Measurements from ENCODE around the gene CSNK2B. TPM values are rescaled to one million over a fixed set of nuclear protein-coding genes. Genes with fewer than 3 reads are reported as not detected.

CSNK2B gene
- polyA plus RNA-seq: 100 to 1,000 TPM; 185 to 231 (median 206) TPM
- long read RNA-seq, donor 1, transcript CSNK2B-203 (7 exons, 948 nt): major isoform, 114 of 160 reads
- long read RNA-seq, donor 1, partial matches to known transcripts: 34 of 160 reads
- long read RNA-seq, donor 1, other reads (novel, unspliced or antisense): 8 of 160 reads
- long read RNA-seq, donor 2, transcript CSNK2B-203 (7 exons, 948 nt): major isoform, 22 of 24 reads
- long read RNA-seq, donor 2, partial matches to known transcripts: 0 of 24 reads
- long read RNA-seq, donor 2, other reads (novel, unspliced or antisense): 0 of 24 reads
- long read RNA-seq, donor 3, transcript CSNK2B-208 (5 exons, 785 nt): minor isoform, 5 of 73 reads
- long read RNA-seq, donor 3, transcript CSNK2B-203 (7 exons, 948 nt): major isoform, 51 of 73 reads
- long read RNA-seq, donor 3, partial matches to known transcripts: 16 of 73 reads
- long read RNA-seq, donor 3, other reads (novel, unspliced or antisense): 0 of 73 reads
- long read RNA-seq, donor 4, partial matches to known transcripts: 0 of 2 reads
- long read RNA-seq, donor 4, other reads (novel, unspliced or antisense): 0 of 2 reads
- long read RNA-seq, donor 5, transcript CSNK2B-203 (7 exons, 948 nt): major isoform, 14 of 16 reads
- long read RNA-seq, donor 5, partial matches to known transcripts: 0 of 16 reads
- long read RNA-seq, donor 5, other reads (novel, unspliced or antisense): 0 of 16 reads
- long read RNA-seq, donor 6, transcript CSNK2B-203 (7 exons, 948 nt): major isoform, 58 of 64 reads
- long read RNA-seq, donor 6, partial matches to known transcripts: 5 of 64 reads
- long read RNA-seq, donor 6, other reads (novel, unspliced or antisense): 0 of 64 reads
- long read RNA-seq, donor 7, transcript CSNK2B-203 (7 exons, 948 nt): major isoform, 140 of 161 reads
- long read RNA-seq, donor 7, partial matches to known transcripts: 11 of 161 reads
- long read RNA-seq, donor 7, other reads (novel, unspliced or antisense): 5 of 161 reads
- long read RNA-seq, donor 8, transcript CSNK2B-203 (7 exons, 948 nt): major isoform, 10 of 10 reads
- long read RNA-seq, donor 8, partial matches to known transcripts: 0 of 10 reads
- long read RNA-seq, donor 8, other reads (novel, unspliced or antisense): 0 of 10 reads
- long read RNA-seq, donor 9, transcript CSNK2B-203 (7 exons, 948 nt): major isoform, 23 of 23 reads
- long read RNA-seq, donor 9, partial matches to known transcripts: 0 of 23 reads
- long read RNA-seq, donor 9, other reads (novel, unspliced or antisense): 0 of 23 reads
- long read RNA-seq, donor 10, transcript CSNK2B-203 (7 exons, 948 nt): major isoform, 55 of 71 reads
- long read RNA-seq, donor 10, partial matches to known transcripts: 13 of 71 reads
- long read RNA-seq, donor 10, other reads (novel, unspliced or antisense): 0 of 71 reads

GRCh38 chr6:31665501-31666336 is at the start of gene CSNK2B:
TSS of gene CSNK2B (plus strand) at chr6:31666080. CDS start at chr6:31666832, 752 bp downstream.
- Histone ChIP-seq H3K27ac (ENCODE audit: low read depth in 1 of 3, low read length in 2 of 3) (peak within 1 kb of the TSS; percentile 79 to 97 (median 94)), H3K4me1 (ENCODE audit: control insufficient read depth in 3 of 3, insufficient read depth in 2 of 3, low read depth in 1 of 3, low read length in 2 of 3) (peaks cover 0 to 44% (median 7%) of the 10 kb centered on the region in 3 donors), H3K27me3 (ENCODE audit: control insufficient read depth in 3 of 3, insufficient read depth in 3 of 3, low read length in 3 of 3) (no peaks in the 10 kb centered on the region), H3K4me3 (ENCODE audit: low read depth in 1 of 3, low read length in 3 of 3) (peak within 1 kb of the TSS; percentile 61 to 93 (median 85)), H3K9me3 (ENCODE audit: control insufficient read depth in 2 of 2, insufficient read depth in 1 of 2, low read depth in 1 of 2, low read length in 1 of 2) (no peaks in the 10 kb centered on the region), H3K36me3 (ENCODE audit: control insufficient read depth in 3 of 3, insufficient read depth in 2 of 3, low read depth in 1 of 3, low read length in 3 of 3) (peaks cover 14 to 63% (median 19%) of the 10 kb centered on the region in 3 donors)
- WGBS, 3 donors: 0 to 1% (median 0%) methylated on average over 58 to 63 of the region's 63 CpGs
- peak; percentile 98 to 99 for DNase-seq
- FAIRE-seq: no peak

DNA sequence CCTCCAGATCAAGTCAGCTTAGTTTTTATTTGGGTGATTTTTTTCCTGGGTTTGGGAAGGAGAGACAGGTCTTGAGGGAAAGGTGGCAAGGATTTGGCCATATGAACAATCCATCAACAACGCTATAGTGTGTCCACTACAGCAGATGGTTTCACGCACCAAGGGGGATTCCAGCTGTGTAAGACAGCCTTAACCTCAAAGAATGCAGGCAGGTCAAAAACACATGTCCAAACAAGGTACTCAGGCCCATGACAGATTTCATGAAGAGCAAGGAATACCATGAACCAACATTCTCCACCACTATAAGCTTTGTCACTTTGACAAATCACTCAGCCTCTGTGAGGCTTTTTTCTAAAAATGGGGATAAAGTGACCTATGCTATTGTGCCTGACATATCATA is 48.9 kb upstream of the CSNK2B start:
- Histone ChIP-seq H3K4me3 (ENCODE audit: low read depth in 1 of 3, low read length in 3 of 3) (no peak overlapping the region), H3K36me3 (ENCODE audit: control insufficient read depth in 3 of 3, insufficient read depth in 2 of 3, low read depth in 1 of 3, low read length in 3 of 3) (peaks cover 0 to under 1% (median 0%) of the 10 kb centered on the region in 3 donors), H3K4me1 (ENCODE audit: control insufficient read depth in 3 of 3, insufficient read depth in 2 of 3, low read depth in 1 of 3, low read length in 2 of 3) (peaks cover 0 to 25% (median 2%) of the 10 kb centered on the region in 3 donors), H3K27me3 (ENCODE audit: control insufficient read depth in 3 of 3, insufficient read depth in 3 of 3, low read length in 3 of 3) (no peaks in the 10 kb centered on the region), H3K9me3 (ENCODE audit: control insufficient read depth in 2 of 2, insufficient read depth in 1 of 2, low read depth in 1 of 2, low read length in 1 of 2) (no peaks in the 10 kb centered on the region), H3K27ac (ENCODE audit: low read depth in 1 of 3, low read length in 2 of 3) (no peak overlapping the region)
- WGBS, 3 donors: 85 to 95% (median 93%) methylated on average over 2 of the region's 2 CpGs
- no peak for FAIRE-seq
- no peak for DNase-seq

DNA sequence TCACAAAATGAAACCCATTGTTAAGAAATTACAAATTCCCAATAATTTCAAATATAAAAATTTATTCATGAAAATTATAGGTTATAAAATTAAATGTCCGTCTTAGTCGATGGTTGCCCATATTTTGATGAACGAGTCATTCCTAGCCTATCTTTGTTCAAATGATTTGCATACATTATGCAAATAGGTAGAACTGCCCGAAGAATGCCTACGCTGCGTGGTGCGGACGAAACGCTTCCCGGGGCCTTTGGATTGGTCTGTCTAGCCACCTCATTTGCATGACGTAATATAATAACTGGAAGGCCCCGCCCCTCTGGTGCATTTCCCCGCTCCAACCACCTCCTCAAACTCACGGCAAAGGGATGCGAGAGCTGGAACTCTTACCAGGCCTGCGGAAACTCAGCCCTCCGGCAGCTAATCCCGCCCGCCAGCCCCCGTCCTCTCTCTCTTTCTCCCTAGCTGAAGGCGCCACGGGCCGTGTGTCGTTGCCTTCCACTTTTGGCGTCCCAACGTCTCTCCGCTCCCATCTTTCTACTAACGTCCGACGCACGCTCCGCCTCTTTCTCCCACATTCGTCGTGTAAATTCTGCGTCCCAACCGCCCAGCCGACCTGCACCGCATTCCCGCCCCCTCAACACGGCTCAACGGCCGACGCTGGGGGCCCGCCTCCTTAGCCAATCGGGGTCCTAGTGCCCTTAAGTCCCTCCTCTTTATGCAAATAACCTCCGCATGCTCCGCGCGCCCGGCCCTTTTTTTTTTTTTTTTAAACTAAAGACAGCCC is 45.9 kb upstream of the CSNK2B start:
- Histone ChIP-seq H3K36me3 (ENCODE audit: control insufficient read depth in 3 of 3, insufficient read depth in 2 of 3, low read depth in 1 of 3, low read length in 3 of 3) (peaks cover 0 to 27% (median 1%) of the 10 kb centered on the region in 3 donors), H3K4me1 (ENCODE audit: control insufficient read depth in 3 of 3, insufficient read depth in 2 of 3, low read depth in 1 of 3, low read length in 2 of 3) (peaks cover 0 to 19% (median 2%) of the 10 kb centered on the region in 3 donors), H3K4me3 (ENCODE audit: low read depth in 1 of 3, low read length in 3 of 3) (peak overlapping the region; percentile 48 to 92 (median 81)), H3K27ac (ENCODE audit: low read depth in 1 of 3, low read length in 2 of 3) (peak overlapping the region; percentile 89 to 100 (median 100)), H3K27me3 (ENCODE audit: control insufficient read depth in 3 of 3, insufficient read depth in 3 of 3, low read length in 3 of 3) (no peaks in the 10 kb centered on the region), H3K9me3 (ENCODE audit: control insufficient read depth in 2 of 2, insufficient read depth in 1 of 2, low read depth in 1 of 2, low read length in 1 of 2) (no peaks in the 10 kb centered on the region)
- FAIRE-seq (peak; percentile 10), DNase-seq (peak; percentile 99)
- WGBS, 3 donors: 0 to 1% (median 0%) methylated on average over 43 to 50 of the region's 50 CpGs

DNA sequence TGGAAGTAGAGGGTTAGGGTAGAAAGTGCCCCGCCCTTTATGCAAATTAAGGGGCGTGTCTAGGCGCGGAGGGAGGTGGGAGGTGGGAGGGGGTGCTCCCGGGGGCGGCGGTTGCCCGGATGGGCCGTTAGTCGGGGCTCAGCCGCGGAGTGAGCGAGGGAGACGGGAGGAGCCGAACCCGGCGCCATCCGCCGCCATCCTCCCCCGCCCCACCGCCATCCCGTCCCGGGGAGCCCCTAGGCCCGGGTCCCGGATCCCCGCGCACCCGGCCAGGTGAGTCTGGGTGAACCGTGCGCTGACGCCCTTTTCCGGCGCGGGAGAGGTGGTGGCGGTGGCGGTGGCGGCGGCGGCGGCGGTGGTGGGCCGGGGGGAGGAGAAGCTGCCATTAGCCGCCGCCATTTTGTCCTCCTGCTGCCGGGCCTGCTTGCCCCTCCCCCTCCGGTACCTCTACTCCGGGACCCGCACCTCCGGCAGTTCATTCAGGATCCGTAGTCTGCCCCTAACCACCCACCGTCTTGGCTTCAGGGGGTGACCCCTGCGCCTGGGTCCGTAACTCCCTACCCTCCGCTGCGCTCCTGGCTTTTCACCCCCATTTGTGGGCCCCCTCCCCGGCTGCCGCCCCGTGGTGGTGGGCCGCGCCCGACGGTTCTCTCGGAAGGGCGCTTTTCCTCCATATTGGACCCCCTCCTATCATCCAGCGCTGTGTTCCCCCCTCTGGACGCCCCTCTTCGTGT is 45.1 kb upstream of the CSNK2B start, which contains the start of gene PRRC2A:
Gene PRRC2A, plus strand, starts transcription at position 130 of the 734 bp plus-strand sequence. CDS start 2,075 bp downstream, outside the sequence.
- WGBS, 3 donors: 1% methylated on average over 35 to 65 of the region's 67 CpGs
- peak in 1 of 2 donors; percentile 66 for DNase-seq
- H3K9me3 ChIP-seq (ENCODE audit: control insufficient read depth in 2 of 2, insufficient read depth in 1 of 2, low read depth in 1 of 2, low read length in 1 of 2): no peaks in the 10 kb centered on the region
- FAIRE-seq: no peak
- H3K4me3 ChIP-seq (ENCODE audit: low read depth in 1 of 3, low read length in 3 of 3): peak within 1 kb of the TSS; percentile 68 to 92 (median 81)
- peaks cover 0 to 11% (median 0%) of the 10 kb centered on the region in 3 donors for H3K4me1 ChIP-seq (ENCODE audit: control insufficient read depth in 3 of 3, insufficient read depth in 2 of 3, low read depth in 1 of 3, low read length in 2 of 3)
- H3K27me3 ChIP-seq (ENCODE audit: control insufficient read depth in 3 of 3, insufficient read depth in 3 of 3, low read length in 3 of 3): no peaks in the 10 kb centered on the region
- peaks cover 2 to 35% (median 8%) of the 10 kb centered on the region in 3 donors for H3K36me3 ChIP-seq (ENCODE audit: control insufficient read depth in 3 of 3, insufficient read depth in 2 of 3, low read depth in 1 of 3, low read length in 3 of 3)
- peak within 1 kb of the TSS; percentile 89 to 100 (median 100) for H3K27ac ChIP-seq (ENCODE audit: low read depth in 1 of 3, low read length in 2 of 3)

GRCh38 chr6:31621320-31621939 is 44.5 kb upstream of the CSNK2B start:
- H3K4me3 ChIP-seq (ENCODE audit: low read depth in 1 of 3, low read length in 3 of 3): peak overlapping the region; percentile 68 to 92 (median 81)
- H3K27ac ChIP-seq (ENCODE audit: low read depth in 1 of 3, low read length in 2 of 3): peak overlapping the region; percentile 86 to 100 (median 95)
- peaks cover 7 to 42% (median 13%) of the 10 kb centered on the region in 3 donors for H3K36me3 ChIP-seq (ENCODE audit: control insufficient read depth in 3 of 3, insufficient read depth in 2 of 3, low read depth in 1 of 3, low read length in 3 of 3)
- H3K4me1 ChIP-seq (ENCODE audit: control insufficient read depth in 3 of 3, insufficient read depth in 2 of 3, low read depth in 1 of 3, low read length in 2 of 3): peaks cover 0 to 10% (median 0%) of the 10 kb centered on the region in 3 donors
- no peaks in the 10 kb centered on the region for H3K27me3 ChIP-seq (ENCODE audit: control insufficient read depth in 3 of 3, insufficient read depth in 3 of 3, low read length in 3 of 3)
- WGBS, 3 donors: 5 to 9% (median 7%) methylated on average over 15 of the region's 15 CpGs
- no peak for FAIRE-seq
- no peaks in the 10 kb centered on the region for H3K9me3 ChIP-seq (ENCODE audit: control insufficient read depth in 2 of 2, insufficient read depth in 1 of 2, low read depth in 1 of 2, low read length in 1 of 2)
- DNase-seq: peak; percentile 10 to 36

DNA sequence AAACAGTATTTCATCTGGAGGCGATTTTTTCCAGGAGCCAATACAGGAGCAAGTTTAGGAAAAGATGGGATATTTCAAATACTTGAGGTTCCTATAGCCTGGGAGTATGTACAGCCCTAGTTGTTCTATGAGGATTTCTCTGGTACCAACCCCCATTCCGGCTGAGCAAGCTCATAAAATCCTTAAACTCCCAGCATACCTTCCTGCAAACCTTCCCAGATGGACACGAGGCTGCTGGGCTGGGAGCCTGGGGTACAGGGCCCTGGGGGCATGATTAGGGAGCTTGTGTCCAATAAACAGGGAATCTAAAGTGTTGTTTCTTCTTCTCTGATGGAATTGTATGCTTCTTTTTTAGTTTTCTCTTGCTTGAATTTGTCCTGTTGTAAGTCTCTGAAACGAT is 43.9 kb upstream of the CSNK2B start:
- WGBS, 3 donors: 13 to 31% (median 22%) methylated on average over 4 of the region's 4 CpGs
- DNase-seq: peak; percentile 21 to 43
- H3K4me3 ChIP-seq (ENCODE audit: low read depth in 1 of 3, low read length in 3 of 3): peak overlapping the region in 2 of 3 donors; percentile 10 to 92
- no peaks in the 10 kb centered on the region for H3K27me3 ChIP-seq (ENCODE audit: control insufficient read depth in 3 of 3, insufficient read depth in 3 of 3, low read length in 3 of 3)
- no peaks in the 10 kb centered on the region for H3K9me3 ChIP-seq (ENCODE audit: control insufficient read depth in 2 of 2, insufficient read depth in 1 of 2, low read depth in 1 of 2, low read length in 1 of 2)
- peak overlapping the region in 1 of 3 donors; percentile 100 for H3K27ac ChIP-seq (ENCODE audit: low read depth in 1 of 3, low read length in 2 of 3)
- H3K4me1 ChIP-seq (ENCODE audit: control insufficient read depth in 3 of 3, insufficient read depth in 2 of 3, low read depth in 1 of 3, low read length in 2 of 3): peaks cover 0 to 10% (median 0%) of the 10 kb centered on the region in 3 donors
- peaks cover 12 to 47% (median 16%) of the 10 kb centered on the region in 3 donors for H3K36me3 ChIP-seq (ENCODE audit: control insufficient read depth in 3 of 3, insufficient read depth in 2 of 3, low read depth in 1 of 3, low read length in 3 of 3)
- FAIRE-seq: no peak

Measured in small intestine (tissue), 16 donors.